HG03196 (cell line): Measurements from ENCODE around the gene ACHE.
"Not testable (repeated sequence)": the region's sequence is repeated elsewhere in the genome, so short reads cannot be mapped to it uniquely, and the experiment has no call there.

Source experiments
- ATAC-seq: cut with Tn5 transposase; IDR thresholded peaks from one replicate; pipeline ENCODE4 v1.9.1; 2021; ENCODE audit not compliant: unreplicated experiment

Gene ACHE

GRCh38 chr7:100864263-100864845 lies 31.3 kb downstream of the ACHE start:
- no peak for ATAC-seq

GRCh38 chr7:100863406-100863950 lies 32.2 kb downstream of the ACHE start:
- no peak for ATAC-seq

GRCh38 chr7:100861616-100861985 lies 34.1 kb downstream of the ACHE start:
- no peak for ATAC-seq

- ATAC-seq, result no peak
These were observed 34.7 kb downstream of the ACHE start for GRCh38 chr7:100860702-100861615.

GRCh38 chr7:100859856-100860255 lies 35.8 kb downstream of the ACHE start:
- no peak for ATAC-seq

GRCh38 chr7:100856871-100857282 lies 38.8 kb downstream of the ACHE start:
- no peak for ATAC-seq

- ATAC-seq, result no peak
These were observed 40.2 kb downstream of the ACHE start for GRCh38 chr7:100855515-100855914.

GRCh38 chr7:100854899-100855298 lies 40.8 kb downstream of the ACHE start:
- ATAC-seq, result not testable (repeated sequence)

GRCh38 chr7:100854146-100854895 lies 41.4 kb downstream of the ACHE start:
- no peak for ATAC-seq

- peak; percentile 73 for ATAC-seq
These were observed 43.4 kb downstream of the ACHE start, which contains the start of gene SLC12A9 for GRCh38 chr7:100852048-100852872. TSS of gene SLC12A9 (plus strand) at chr7:100852713. CDS start at chr7:100854198, 1,485 bp downstream.

- no peak for ATAC-seq
These were observed 48.3 kb downstream of the ACHE start for GRCh38 chr7:100847360-100847759.

- ATAC-seq, result no peak
These were observed 55.1 kb downstream of the ACHE start for GRCh38 chr7:100840470-100841100.
